ENCODE results near the gene ZCCHC2. TPM values are rescaled to one million over a fixed set of nuclear protein-coding genes. Genes with fewer than 3 reads are reported as not detected.

ZCCHC2 gene
- total and polyA plus RNA-seq, 9 of the 15 experiments (the other 6 are each of a cell fraction or from before 2014, with no cell fraction given), result 1.0 to 9.2 (median 6.0) TPM

- TF ChIP-seq ZBTB34 (CRISPR knock-in tag; IDR thresholded peaks at IDR 0.05) (no peak), TRIM25 (IDR thresholded peaks at IDR 0.05; ENCODE audit: borderline replicate concordance) (no peak), ZBTB49 (CRISPR knock-in tag; IDR thresholded peaks at IDR 0.05; ENCODE audit: borderline replicate concordance) (no peak), RBBP5 (IDR thresholded peaks at IDR 0.05; ENCODE audit: borderline replicate concordance, insufficient read depth, low read length, poor library complexity, severe bottlenecking) (no peak), FOXK1 (CRISPR knock-in tag; IDR thresholded peaks at IDR 0.05; ENCODE audit: borderline replicate concordance) (no peak)
Observed at GRCh38 chr18:62584241-62585120, 61.7 kb downstream of the ZCCHC2 start (continued).

Measured in K562 (cell line).